Fibroblast of lung (primary cell): Measurements from ENCODE around the gene RNMT.

Experiments
- EZH2 ChIP-seq: IDR thresholded peaks from 2 replicates; pipeline ENCODE4 v1.5.1; 2012; ENCODE audit warnings: low read length, control low read depth, mild to moderate bottlenecking; ENCODE audit errors: missing control alignments
- TF ChIP-seq, protein P1 (sequence below), 2 donors: IDR thresholded peaks in 1 of 2; conservative IDR thresholded peaks in 1 of 2; 1 replicate in 1 of 2; 2 replicates in 1 of 2; pipeline ENCODE4 v1.5.1; 2011 to 2012; ENCODE audit warnings: low read length in 2 of 2, control low read depth in 1 of 2, inconsistent platforms in 1 of 2, low read depth in 1 of 2, mild to moderate bottlenecking in 1 of 2

DNA sequence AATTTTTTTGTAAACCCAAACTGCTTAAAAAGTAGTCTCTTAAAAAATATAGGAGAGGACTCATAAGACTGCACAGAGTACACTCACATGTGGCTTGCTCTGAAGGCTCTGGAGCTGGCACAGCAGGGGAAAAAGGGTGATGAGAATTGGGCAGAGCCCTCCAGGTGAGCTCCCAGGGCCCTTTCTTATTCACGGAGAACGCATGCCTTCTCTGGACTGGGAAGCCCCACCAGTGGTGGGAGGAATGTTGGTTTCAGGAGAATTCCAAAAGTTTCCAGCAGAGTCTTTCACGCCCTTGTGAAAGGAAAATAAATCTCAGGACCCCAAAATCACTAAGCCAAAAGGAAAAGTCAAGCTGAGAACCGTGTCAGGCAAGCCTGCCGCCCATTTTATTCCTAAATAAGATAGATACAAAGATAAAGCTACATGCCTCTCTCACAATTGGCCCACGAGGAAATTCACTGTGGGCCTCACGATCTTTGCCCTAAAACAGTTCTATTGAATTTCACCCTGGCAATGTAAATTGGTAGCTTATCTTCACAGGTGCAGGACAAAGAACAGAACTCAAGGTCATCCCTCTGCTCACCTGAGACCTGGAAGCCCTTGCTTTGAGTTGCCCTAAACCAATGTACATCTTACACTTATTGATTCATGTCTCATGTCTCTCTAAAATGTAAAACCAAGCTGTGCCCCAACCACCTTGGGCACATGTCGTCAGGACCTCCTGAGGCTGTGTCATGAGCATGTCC, 82.0 kb downstream of the RNMT start:
- TF ChIP-seq, protein P1, sequence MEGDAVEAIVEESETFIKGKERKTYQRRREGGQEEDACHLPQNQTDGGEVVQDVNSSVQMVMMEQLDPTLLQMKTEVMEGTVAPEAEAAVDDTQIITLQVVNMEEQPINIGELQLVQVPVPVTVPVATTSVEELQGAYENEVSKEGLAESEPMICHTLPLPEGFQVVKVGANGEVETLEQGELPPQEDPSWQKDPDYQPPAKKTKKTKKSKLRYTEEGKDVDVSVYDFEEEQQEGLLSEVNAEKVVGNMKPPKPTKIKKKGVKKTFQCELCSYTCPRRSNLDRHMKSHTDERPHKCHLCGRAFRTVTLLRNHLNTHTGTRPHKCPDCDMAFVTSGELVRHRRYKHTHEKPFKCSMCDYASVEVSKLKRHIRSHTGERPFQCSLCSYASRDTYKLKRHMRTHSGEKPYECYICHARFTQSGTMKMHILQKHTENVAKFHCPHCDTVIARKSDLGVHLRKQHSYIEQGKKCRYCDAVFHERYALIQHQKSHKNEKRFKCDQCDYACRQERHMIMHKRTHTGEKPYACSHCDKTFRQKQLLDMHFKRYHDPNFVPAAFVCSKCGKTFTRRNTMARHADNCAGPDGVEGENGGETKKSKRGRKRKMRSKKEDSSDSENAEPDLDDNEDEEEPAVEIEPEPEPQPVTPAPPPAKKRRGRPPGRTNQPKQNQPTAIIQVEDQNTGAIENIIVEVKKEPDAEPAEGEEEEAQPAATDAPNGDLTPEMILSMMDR (conservative IDR thresholded peaks at IDR 0.05 in 1 of 2, IDR thresholded peaks at IDR 0.05 in 1 of 2; ENCODE audit: low read depth in 1 of 2, low read length in 2 of 2) = no peak
- TF ChIP-seq EZH2 = no peak
